Activated CD8-positive, alpha-beta memory T cell treated with anti-CD3 and anti-CD28 coated beads, Interleukin-2, amount 50 U/mL, for 24 hours (primary cell): ENCODE results near the gene LCN1.

ENCODE experiments used
- DNase-seq: peaks from one replicate; pipeline ENCODE4 v3.0.0-alpha.2; 2020; ENCODE audit errors: extremely low read depth

Gene LCN1

DNA sequence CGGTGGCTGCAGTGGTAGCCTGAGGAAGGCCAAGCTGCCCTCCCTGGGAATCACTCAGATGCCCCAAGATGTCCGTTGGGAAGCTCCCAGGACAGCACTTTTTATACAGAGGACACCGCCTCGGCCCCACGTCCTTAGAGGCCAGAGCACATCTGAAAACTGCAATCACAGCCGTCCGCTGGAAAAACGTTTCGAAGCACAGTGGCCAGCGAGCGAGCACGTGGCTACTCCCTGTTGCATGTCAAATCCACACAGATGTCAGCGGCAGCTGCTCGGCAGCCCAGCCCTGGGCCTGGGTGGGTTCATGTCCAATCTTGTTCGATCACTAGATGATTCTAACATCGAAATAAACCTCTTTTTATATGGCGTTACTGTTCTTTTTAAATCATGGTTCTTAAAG lies 32.7 kb upstream of the LCN1 start:
- DNase-seq: no peak

DNA sequence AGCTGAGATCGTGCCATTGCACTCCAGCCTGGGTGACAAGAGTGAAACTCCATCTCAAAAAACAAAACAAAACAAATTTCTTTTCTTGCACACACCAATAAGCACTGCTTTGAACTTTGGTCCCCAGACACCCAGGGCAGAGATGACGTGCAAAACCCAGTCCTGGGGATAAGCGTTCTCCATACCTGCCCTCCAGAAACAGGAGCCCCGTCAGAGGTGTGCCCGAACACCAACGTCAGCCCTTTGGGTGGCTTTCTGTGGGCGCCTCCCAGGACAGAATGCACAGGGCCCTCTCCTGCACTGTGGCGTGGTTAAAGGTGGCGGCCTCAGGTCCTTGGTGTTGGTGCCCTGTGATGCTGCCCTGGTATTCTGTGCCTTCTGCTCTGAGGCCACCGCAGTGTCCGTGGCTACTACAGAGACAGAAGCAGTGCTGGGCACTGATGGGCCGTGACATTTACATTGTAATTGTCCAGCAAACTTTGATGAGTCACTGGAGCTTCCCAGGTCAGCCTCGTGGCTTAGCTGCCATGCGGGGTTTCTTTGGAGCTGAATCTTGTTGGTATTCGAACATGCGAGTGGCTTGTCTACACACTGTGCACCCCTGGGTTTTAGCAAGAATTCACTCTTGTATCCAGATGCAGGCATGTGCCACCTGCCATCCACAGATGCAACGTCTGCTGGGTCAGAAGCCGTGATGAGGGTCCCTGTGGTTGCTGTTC lies 31.9 kb upstream of the LCN1 start:
- no peak for DNase-seq

- no peak for DNase-seq
Observed at GRCh38 chr9:135490166-135490870, 30.9 kb upstream of the LCN1 start.

- no peak for DNase-seq
Observed at GRCh38 chr9:135490980-135491464, 30.2 kb upstream of the LCN1 start.

DNA sequence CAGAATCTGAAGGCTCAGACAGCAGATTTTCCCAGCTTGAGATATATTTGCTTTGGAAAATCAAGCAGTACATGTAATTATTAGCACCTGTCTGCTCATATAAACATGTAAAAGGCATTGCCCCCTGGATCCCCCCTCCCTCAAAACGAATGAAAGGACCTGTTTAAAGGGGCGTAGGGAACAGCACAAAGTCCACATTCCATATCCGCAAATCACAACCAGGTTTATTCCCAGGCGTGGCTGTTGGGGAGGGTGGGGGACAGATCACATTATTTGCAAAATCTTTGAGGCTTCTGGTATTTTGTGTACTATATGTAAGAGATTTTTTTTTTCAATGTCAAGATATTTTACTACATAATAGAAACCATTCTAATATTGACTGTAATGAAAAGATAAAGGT lies 29.5 kb upstream of the LCN1 start:
- DNase-seq: no peak

- DNase-seq: no peak
Observed at GRCh38 chr9:135492886-135493669, 28.2 kb upstream of the LCN1 start.

DNA sequence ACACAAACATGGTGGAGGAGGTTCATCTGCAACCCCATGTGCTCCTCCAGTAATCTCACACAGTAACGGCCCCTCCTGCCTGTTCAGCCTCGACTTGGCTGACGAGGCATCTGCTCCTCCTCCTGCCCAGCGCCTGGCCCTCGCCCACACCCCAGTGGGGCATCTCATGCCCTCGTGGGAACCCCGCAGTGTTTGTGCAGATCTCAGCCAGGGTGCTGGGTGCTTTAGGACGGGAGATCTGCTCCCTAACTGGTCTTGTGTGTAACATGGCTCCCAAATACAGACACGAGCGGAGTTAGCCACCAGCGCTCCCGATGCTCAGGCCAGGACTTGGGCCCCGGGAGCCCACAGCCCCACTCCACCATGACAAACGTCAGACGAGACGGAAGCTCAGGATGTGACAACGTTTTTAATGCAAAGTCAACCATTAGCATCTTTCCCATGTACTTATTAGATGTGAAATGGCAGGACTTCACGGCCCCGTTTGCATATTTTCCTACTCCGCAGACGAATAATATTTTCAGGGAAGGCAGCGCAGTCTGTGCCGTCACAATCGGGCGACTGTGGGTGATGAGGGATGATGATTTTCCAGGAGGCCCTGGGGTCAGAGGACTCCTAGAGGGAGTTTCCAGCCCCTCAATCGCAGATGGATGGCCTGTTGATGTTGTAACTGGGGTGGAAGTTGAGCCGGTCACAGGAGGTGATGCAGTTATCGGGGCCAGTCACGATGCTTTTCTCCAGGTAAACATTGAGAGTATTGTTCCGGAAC lies 26.3 kb upstream of the LCN1 start:
- no peak for DNase-seq

- DNase-seq: no peak
Observed at GRCh38 chr9:135498381-135499126, 22.7 kb upstream of the LCN1 start.

GRCh38 chr9:135499326-135500070 lies 21.7 kb upstream of the LCN1 start:
- DNase-seq: peak; percentile 71

DNA sequence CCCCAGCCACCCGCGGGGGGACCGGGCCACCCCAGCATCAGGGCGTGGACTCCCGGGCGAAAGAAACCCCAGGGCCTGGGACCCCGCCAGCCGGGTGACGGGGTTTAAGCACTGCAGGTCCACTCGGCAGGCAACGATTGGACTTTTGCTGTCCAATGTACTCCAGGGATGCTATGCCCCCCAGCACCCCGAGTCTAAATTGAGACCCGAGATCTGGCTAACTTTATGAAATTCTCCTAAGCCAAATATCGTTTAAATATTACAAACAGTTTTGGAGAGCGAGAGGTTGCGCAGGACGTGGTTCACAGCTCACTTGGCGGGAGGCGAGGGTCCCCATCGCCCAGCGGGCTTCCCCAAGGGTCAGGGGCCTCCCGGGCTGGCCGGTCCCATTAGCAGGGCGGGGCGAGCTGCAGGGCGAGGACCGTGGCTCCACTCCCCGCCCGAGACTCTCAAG lies 21.1 kb upstream of the LCN1 start:
- DNase-seq: no peak

GRCh38 chr9:135500525-135501260 lies 20.5 kb upstream of the LCN1 start, which contains the start of gene MRPS2:
Gene MRPS2, plus strand, starts transcription at chr9:135500682. Its CDS starts 29 bp downstream, at chr9:135500711.
- peak; percentile 63 for DNase-seq

GRCh38 chr9:135501261-135502167 lies 19.7 kb upstream of the LCN1 start:
- DNase-seq: no peak

- no peak for DNase-seq
Observed at GRCh38 chr9:135502168-135502872, 18.9 kb upstream of the LCN1 start.

GRCh38 chr9:135502873-135503321 lies 18.3 kb upstream of the LCN1 start:
- DNase-seq: no peak

GRCh38 chr9:135503371-135504261 lies 17.6 kb upstream of the LCN1 start:
- no peak for DNase-seq
